GM12878 (cell line): ENCODE measurements around the gene TRAF7.
"Not testable (repeated sequence)": the region's sequence is repeated elsewhere in the genome, so short reads cannot be mapped to it uniquely, and the experiment has no call there.

Experiments
- CREB1 ChIP-seq: IDR thresholded peaks from 2 replicates; pipeline ENCODE4 v1.6.1; 2012; ENCODE audit warnings: low read depth, mild to moderate bottlenecking, inconsistent platforms
- HCFC1 ChIP-seq: fragments of 150-350 bp; IDR thresholded peaks from 2 replicates; pipeline ENCODE4 v1.6.1; 2014; ENCODE audit warnings: low read length
- JUND ChIP-seq: IDR thresholded peaks from 2 replicates; pipeline ENCODE4 v1.6.1; 2012; ENCODE audit warnings: low read depth, mild to moderate bottlenecking, low read length, improper control_type of control experiment, moderate library complexity
- MYC ChIP-seq: IDR thresholded peaks from 2 replicates; pipeline ENCODE4 v1.6.1; 2011; ENCODE audit warnings: mild to moderate bottlenecking, low read length, moderate library complexity, inconsistent platforms; ENCODE audit not compliant: insufficient read depth, insufficient replicate concordance, insufficient read length, severe bottlenecking
- NFXL1 ChIP-seq: fragments of 450-650 bp; IDR thresholded peaks from 2 replicates; pipeline ENCODE4 v1.6.1; 2017; ENCODE audit warnings: antibody characterized with exemption, mild to moderate bottlenecking, borderline replicate concordance
- PAX8 ChIP-seq: fragments of 450-650 bp; IDR thresholded peaks from 2 replicates; pipeline ENCODE4 v1.6.1; 2017; ENCODE audit warnings: mild to moderate bottlenecking, moderate library complexity
- POLR2A ChIP-seq: IDR thresholded peaks from 2 replicates; pipeline ENCODE4 v1.6.1; 2011; ENCODE audit warnings: low read depth, mild to moderate bottlenecking, low read length
- SMC3 ChIP-seq: IDR thresholded peaks from 2 replicates; pipeline ENCODE4 v1.6.1; 2011; ENCODE audit warnings: low read length, improper control_type of control experiment, borderline replicate concordance
- SPI1 ChIP-seq: IDR thresholded peaks from 2 replicates; pipeline ENCODE4 v1.6.1; 2011; ENCODE audit warnings: low read depth, mild to moderate bottlenecking, low read length, moderate library complexity, borderline replicate concordance; ENCODE audit not compliant: insufficient read depth
- USF2 ChIP-seq: IDR thresholded peaks from 2 replicates; pipeline ENCODE4 v1.6.1; 2011; ENCODE audit warnings: low read depth, low read length, improper control_type of control experiment, borderline replicate concordance
- TF ChIP-seq, protein P1 (sequence below): IDR thresholded peaks from 2 replicates; pipeline ENCODE4 v1.6.1; 2011; ENCODE audit warnings: low read depth, mild to moderate bottlenecking, low read length, moderate library complexity, borderline replicate concordance; ENCODE audit errors: extremely low read depth
- TF ChIP-seq, protein P2 (sequence below): fragments of 450-650 bp; IDR thresholded peaks from 2 replicates; pipeline ENCODE4 v1.6.1; 2016; ENCODE audit warnings: mild to moderate bottlenecking

GRCh38 chr16:2111412-2112335 lies 43.9 kb upstream of the TRAF7 start:
- not testable (repeated sequence) for TF ChIP-seq MYC, NFXL1, USF2, POLR2A, HCFC1, SPI1, CREB1, PAX8, JUND, SMC3
- TF ChIP-seq, protein P1, sequence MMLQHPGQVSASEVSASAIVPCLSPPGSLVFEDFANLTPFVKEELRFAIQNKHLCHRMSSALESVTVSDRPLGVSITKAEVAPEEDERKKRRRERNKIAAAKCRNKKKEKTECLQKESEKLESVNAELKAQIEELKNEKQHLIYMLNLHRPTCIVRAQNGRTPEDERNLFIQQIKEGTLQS = not testable (repeated sequence)
- TF ChIP-seq, protein P2, sequence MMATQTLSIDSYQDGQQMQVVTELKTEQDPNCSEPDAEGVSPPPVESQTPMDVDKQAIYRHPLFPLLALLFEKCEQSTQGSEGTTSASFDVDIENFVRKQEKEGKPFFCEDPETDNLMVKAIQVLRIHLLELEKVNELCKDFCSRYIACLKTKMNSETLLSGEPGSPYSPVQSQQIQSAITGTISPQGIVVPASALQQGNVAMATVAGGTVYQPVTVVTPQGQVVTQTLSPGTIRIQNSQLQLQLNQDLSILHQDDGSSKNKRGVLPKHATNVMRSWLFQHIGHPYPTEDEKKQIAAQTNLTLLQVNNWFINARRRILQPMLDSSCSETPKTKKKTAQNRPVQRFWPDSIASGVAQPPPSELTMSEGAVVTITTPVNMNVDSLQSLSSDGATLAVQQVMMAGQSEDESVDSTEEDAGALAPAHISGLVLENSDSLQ = not testable (repeated sequence)
